ENCODE data around the gene PIH1D1. TPM values are rescaled to one million over a fixed set of nuclear protein-coding genes. Genes with fewer than 3 reads are reported as not detected.

The PIH1D1 gene
- total RNA-seq, 1 experiment from 2014 or later, result 153 TPM

DNA sequence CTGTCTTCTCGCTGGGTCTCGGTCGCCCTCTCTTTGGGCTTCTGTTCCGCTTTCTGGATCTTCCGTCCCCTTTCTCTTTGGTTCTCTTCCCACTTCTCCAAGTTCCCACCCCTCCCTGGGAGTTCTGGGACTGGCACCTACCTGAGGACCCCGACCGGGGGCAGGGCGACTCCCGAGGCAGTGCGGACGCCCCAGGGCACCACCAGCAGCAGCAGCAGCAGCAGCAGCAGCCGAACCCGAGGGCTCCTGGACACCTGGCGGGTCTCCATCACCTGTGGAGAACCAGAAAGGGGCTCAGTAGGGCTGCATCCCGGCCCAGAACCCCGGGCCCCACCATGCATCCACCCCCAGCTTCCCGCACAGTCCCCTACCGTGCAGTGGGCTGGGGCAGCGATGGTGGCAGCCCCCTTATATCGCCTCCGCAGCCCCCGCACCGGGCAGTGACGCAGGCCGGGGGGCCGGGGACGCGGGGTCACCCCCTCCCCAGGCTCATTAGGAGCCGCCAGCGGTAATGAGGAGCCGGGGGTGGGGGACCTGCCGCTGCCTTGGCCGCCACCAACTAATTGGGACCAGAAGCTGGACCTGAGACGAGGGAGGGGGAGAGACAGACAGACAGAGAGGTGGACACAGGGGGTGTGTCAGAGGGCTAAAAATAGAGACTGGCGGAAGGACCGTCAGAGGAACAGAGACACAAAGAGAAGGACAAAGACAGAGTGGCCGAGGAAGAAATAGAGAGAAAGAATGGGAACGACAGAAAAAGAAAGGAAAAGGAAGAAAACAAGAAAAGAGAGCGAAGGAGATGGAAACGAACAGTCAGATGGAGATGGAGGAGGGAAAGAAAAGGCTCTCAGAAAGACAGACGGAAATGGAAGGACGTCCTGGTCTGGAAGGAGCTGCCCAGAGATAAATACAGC is 28.3 kb downstream of the PIH1D1 start, which contains the start of gene PTH2:
Gene PTH2 (minus strand): TSS at position 371 of the 914 bp plus-strand sequence. CDS start 102 bp downstream, at position 269.
- 0 out of 2 replicates have a peak, but pooled peaks have one; percentile 18 for TF ChIP-seq ZNF512 (CRISPR knock-in tag; IDR thresholded peaks at IDR 0.05; ENCODE audit: borderline replicate concordance)
- TF ChIP-seq FOXJ3 (CRISPR knock-in tag; IDR thresholded peaks at IDR 0.05; ENCODE audit: borderline replicate concordance), result no peak
- no peaks in the 10 kb centered on the region for H3K36me3 Mint-ChIP-seq
- peaks cover 95% of the 10 kb centered on the region for H3K27me3 Mint-ChIP-seq (ENCODE audit: low read depth)
- DNase-seq (ENCODE audit: low spot score) (no peak), ATAC-seq (no peak)
- no peaks in the 10 kb centered on the region for H3K9me3 Mint-ChIP-seq
- peaks cover 77% of the 10 kb centered on the region for H3K4me1 Mint-ChIP-seq
- POLR2A ChIA-PET, result interaction anchor here (1.4 kb wide), 1 partner anchor 19 kb away, joined by 3 read pairs; no protein-coding TSS in a partner anchor
- CTCF ChIA-PET, result interaction anchor here (0.6 to 8.4 kb wide), 5 partner anchors 19 to 1055 kb away, joined by 3 to 120 read pairs (median 4); partner anchors contain the start of gene KASH5
- no peak within 1 kb of the TSS for H3K27ac Mint-ChIP-seq
- peak within 1 kb of the TSS; percentile 80 for H3K4me3 Mint-ChIP-seq

GRCh38 chr19:49422407-49423070 is 29.1 kb downstream of the PIH1D1 start:
- CTCF ChIA-PET, result interaction anchor here (0.6 to 8.4 kb wide), 24 partner anchors 9 to 224 kb away, joined by 3 to 120 read pairs (median 4); partner anchors contain the start of genes DKKL1, KASH5, PIH1D1 and TEAD2
- ATAC-seq (peak; percentile 42), DNase-seq (ENCODE audit: low spot score) (peak; percentile 85)
- H3K9me3 Mint-ChIP-seq, result no peaks in the 10 kb centered on the region
- peaks cover 88% of the 10 kb centered on the region for H3K27me3 Mint-ChIP-seq (ENCODE audit: low read depth)
- H3K36me3 Mint-ChIP-seq, result no peaks in the 10 kb centered on the region
- H3K4me1 Mint-ChIP-seq, result peaks cover 76% of the 10 kb centered on the region
- no peak overlapping the region for H3K27ac Mint-ChIP-seq
- H3K4me3 Mint-ChIP-seq, result peak overlapping the region; percentile 80
- POLR2A ChIA-PET, result interaction anchor here (0.6 to 1.4 kb wide), 2 partner anchors 10 to 19 kb away, joined by 3 to 4 read pairs; no protein-coding TSS in a partner anchor
- TF ChIP-seq NR2C2 (CRISPR knock-in tag; IDR thresholded peaks at IDR 0.05) (no peak), IRF1 (CRISPR knock-in tag; IDR thresholded peaks at IDR 0.05) (peak; percentile 43; the same call in 1 of the 2 replicates), ZNF121 (CRISPR knock-in tag; IDR thresholded peaks at IDR 0.05) (no peak), MAX (CRISPR knock-in tag; IDR thresholded peaks at IDR 0.05) (peak; percentile 50; the same call in 1 of the 2 replicates), ZNF416 (CRISPR knock-in tag; IDR thresholded peaks at IDR 0.05) (no peak), CTCF (IDR thresholded peaks at IDR 0.05) (peak; percentile 65; the same call in 1 of the 2 replicates), FOXP1 (CRISPR knock-in tag; IDR thresholded peaks at IDR 0.05; ENCODE audit: borderline replicate concordance) (no peak), FOXK1 (CRISPR knock-in tag; IDR thresholded peaks at IDR 0.05) (no peak), CREM (CRISPR knock-in tag; IDR thresholded peaks at IDR 0.05) (peak; percentile 29; the same call in 1 of the 2 replicates), ZNF232 (CRISPR knock-in tag; IDR thresholded peaks at IDR 0.05) (no peak), ZNF532 (CRISPR knock-in tag; IDR thresholded peaks at IDR 0.05; ENCODE audit: borderline replicate concordance) (no peak), ZNF317 (CRISPR knock-in tag; IDR thresholded peaks at IDR 0.05; ENCODE audit: borderline replicate concordance, low read depth) (0 out of 2 replicates have a peak, but pooled peaks have one; percentile 18), SP1 (CRISPR knock-in tag; conservative IDR thresholded peaks at IDR 0.05) (peak; percentile 39; the same call in 1 of the 2 replicates)
- TF ChIP-seq, protein P1, sequence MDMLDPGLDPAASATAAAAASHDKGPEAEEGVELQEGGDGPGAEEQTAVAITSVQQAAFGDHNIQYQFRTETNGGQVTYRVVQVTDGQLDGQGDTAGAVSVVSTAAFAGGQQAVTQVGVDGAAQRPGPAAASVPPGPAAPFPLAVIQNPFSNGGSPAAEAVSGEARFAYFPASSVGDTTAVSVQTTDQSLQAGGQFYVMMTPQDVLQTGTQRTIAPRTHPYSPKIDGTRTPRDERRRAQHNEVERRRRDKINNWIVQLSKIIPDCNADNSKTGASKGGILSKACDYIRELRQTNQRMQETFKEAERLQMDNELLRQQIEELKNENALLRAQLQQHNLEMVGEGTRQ (CRISPR knock-in tag; IDR thresholded peaks at IDR 0.05), result no peak
- TF ChIP-seq, protein P2, sequence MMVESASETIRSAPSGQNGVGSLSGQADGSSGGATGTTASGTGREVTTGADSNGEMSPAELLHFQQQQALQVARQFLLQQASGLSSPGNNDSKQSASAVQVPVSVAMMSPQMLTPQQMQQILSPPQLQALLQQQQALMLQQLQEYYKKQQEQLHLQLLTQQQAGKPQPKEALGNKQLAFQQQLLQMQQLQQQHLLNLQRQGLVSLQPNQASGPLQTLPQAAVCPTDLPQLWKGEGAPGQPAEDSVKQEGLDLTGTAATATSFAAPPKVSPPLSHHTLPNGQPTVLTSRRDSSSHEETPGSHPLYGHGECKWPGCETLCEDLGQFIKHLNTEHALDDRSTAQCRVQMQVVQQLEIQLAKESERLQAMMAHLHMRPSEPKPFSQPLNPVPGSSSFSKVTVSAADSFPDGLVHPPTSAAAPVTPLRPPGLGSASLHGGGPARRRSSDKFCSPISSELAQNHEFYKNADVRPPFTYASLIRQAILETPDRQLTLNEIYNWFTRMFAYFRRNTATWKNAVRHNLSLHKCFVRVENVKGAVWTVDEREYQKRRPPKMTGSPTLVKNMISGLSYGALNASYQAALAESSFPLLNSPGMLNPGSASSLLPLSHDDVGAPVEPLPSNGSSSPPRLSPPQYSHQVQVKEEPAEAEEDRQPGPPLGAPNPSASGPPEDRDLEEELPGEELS (CRISPR knock-in tag; IDR thresholded peaks at IDR 0.05), result peak; percentile 71; the same call in 1 of the 2 replicates
- TF ChIP-seq, protein P3, sequence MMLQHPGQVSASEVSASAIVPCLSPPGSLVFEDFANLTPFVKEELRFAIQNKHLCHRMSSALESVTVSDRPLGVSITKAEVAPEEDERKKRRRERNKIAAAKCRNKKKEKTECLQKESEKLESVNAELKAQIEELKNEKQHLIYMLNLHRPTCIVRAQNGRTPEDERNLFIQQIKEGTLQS (CRISPR knock-in tag; conservative IDR thresholded peaks at IDR 0.05), result no peak
